Activated T-cell treated with anti-CD3 and anti-CD28 coated beads, Interleukin-2, amount 50 U/mL, for 4 hours (primary cell): ENCODE data around the gene WFS1. TPM values are rescaled to one million over a fixed set of nuclear protein-coding genes. Genes with fewer than 3 reads are reported as not detected.
A peak's percentile ranks its signal among the peaks of the same experiment; 100 is the strongest.

Experiments used
- ATAC-seq, 2 donors: fragments of 200-7000 bp; cut with Tn5 transposase; one replicate each; pipeline ENCODE4 v1.10.0; 2021
- DNase-seq: peaks from one replicate; pipeline ENCODE4 v3.0.0-alpha.2; 2020
- H3K27me3 Mint-ChIP-seq: one replicate; pipeline ENCODE4 v1.8.0; 2021; ENCODE audit warnings: low read depth, mixed read lengths
- H3K36me3 Mint-ChIP-seq: one replicate; pipeline ENCODE4 v1.8.0; 2022; ENCODE audit warnings: mixed read lengths; ENCODE audit not compliant: insufficient read depth
- H3K4me1 Mint-ChIP-seq: one replicate; pipeline ENCODE4 v1.8.0; 2021; ENCODE audit warnings: low read depth, mixed read lengths
- H3K4me3 Mint-ChIP-seq: one replicate; pipeline ENCODE4 v1.8.0; 2021; ENCODE audit warnings: mild to moderate bottlenecking, moderate library complexity, mixed read lengths
- H3K9me3 Mint-ChIP-seq: one replicate; pipeline ENCODE4 v1.8.0; 2021; ENCODE audit warnings: mixed read lengths
- total RNA-seq, 3 donors: library from RNA; stranded (reverse); gene quantifications; one replicate each; pipeline ENCODE4 v1.2.1, GENCODE V29; 2021

The WFS1 gene
- total RNA-seq = 1 to 10 TPM; 7.0 to 7.7 (median 7.3) TPM

GRCh38 chr4:6269616-6270511, at the start of gene WFS1:
WFS1 (plus strand) TSS chr4:6269850; CDS start chr4:6277456, 7,606 bp downstream.
- H3K36me3 Mint-ChIP-seq = no peaks in the 10 kb centered on the region
- DNase-seq (peak; percentile 96), ATAC-seq (peak; percentile 100)
- H3K27me3 Mint-ChIP-seq = peaks cover 6% of the 10 kb centered on the region
- H3K4me1 Mint-ChIP-seq = peaks cover 21% of the 10 kb centered on the region
- H3K4me3 Mint-ChIP-seq = peak within 1 kb of the TSS; percentile 84
- no peaks in the 10 kb centered on the region for H3K9me3 Mint-ChIP-seq

GRCh38 chr4:6221301-6221850, 48.3 kb upstream of the WFS1 start:
- Mint-ChIP-seq H3K27me3 (peaks cover 52% of the 10 kb centered on the region), H3K36me3 (no peaks in the 10 kb centered on the region), H3K4me3 (peak overlapping the region; percentile 39), H3K9me3 (peaks cover 4% of the 10 kb centered on the region), H3K4me1 (no peaks in the 10 kb centered on the region)
- ATAC-seq (no peak), DNase-seq (no peak)

- Mint-ChIP-seq H3K4me3 (peak overlapping the region; percentile 39), H3K27me3 (peaks cover 48% of the 10 kb centered on the region)
- peak; percentile 18 to 56 for ATAC-seq
These were observed 47.5 kb upstream of the WFS1 start for GRCh38 chr4:6221851-6222760.

GRCh38 chr4:6222761-6223292, 46.8 kb upstream of the WFS1 start:
- Mint-ChIP-seq H3K4me1 (no peaks in the 10 kb centered on the region), H3K27me3 (peaks cover 48% of the 10 kb centered on the region), H3K4me3 (no peak overlapping the region), H3K36me3 (no peaks in the 10 kb centered on the region), H3K9me3 (no peaks in the 10 kb centered on the region)
- ATAC-seq (no peak), DNase-seq (no peak)

More at GRCh38 chr4:6221851-6222760, 47.5 kb upstream of the WFS1 start:
- no peaks in the 10 kb centered on the region for H3K4me1 Mint-ChIP-seq
- no peak for DNase-seq
- H3K9me3 Mint-ChIP-seq = no peaks in the 10 kb centered on the region
- no peaks in the 10 kb centered on the region for H3K36me3 Mint-ChIP-seq

GRCh38 chr4:6224735-6225134, 44.9 kb upstream of the WFS1 start:
- peaks cover 44% of the 10 kb centered on the region for H3K27me3 Mint-ChIP-seq
- no peaks in the 10 kb centered on the region for H3K4me1 Mint-ChIP-seq
- no peak overlapping the region for H3K4me3 Mint-ChIP-seq
- no peaks in the 10 kb centered on the region for H3K9me3 Mint-ChIP-seq
- no peaks in the 10 kb centered on the region for H3K36me3 Mint-ChIP-seq
- DNase-seq = no peak
- ATAC-seq = no peak

- H3K27me3 Mint-ChIP-seq = peaks cover 40% of the 10 kb centered on the region
- no peaks in the 10 kb centered on the region for H3K36me3 Mint-ChIP-seq
- H3K9me3 Mint-ChIP-seq = no peaks in the 10 kb centered on the region
- H3K4me3 Mint-ChIP-seq = no peak overlapping the region
- no peak for DNase-seq
- H3K4me1 Mint-ChIP-seq = no peaks in the 10 kb centered on the region
- ATAC-seq = no peak
These were observed 44.2 kb upstream of the WFS1 start for GRCh38 chr4:6225469-6225868.

- ATAC-seq (no peak), DNase-seq (no peak)
- H3K36me3 Mint-ChIP-seq = no peaks in the 10 kb centered on the region
- H3K27me3 Mint-ChIP-seq = peaks cover 30% of the 10 kb centered on the region
- H3K4me1 Mint-ChIP-seq = no peaks in the 10 kb centered on the region
- H3K9me3 Mint-ChIP-seq = no peaks in the 10 kb centered on the region
- no peak overlapping the region for H3K4me3 Mint-ChIP-seq
These were observed 43.1 kb upstream of the WFS1 start for GRCh38 chr4:6226506-6226905.

- DNase-seq (no peak), ATAC-seq (no peak)
- Mint-ChIP-seq H3K27me3 (peaks cover 26% of the 10 kb centered on the region), H3K4me3 (no peak overlapping the region), H3K9me3 (no peaks in the 10 kb centered on the region), H3K36me3 (no peaks in the 10 kb centered on the region), H3K4me1 (no peaks in the 10 kb centered on the region)
These were observed 42.1 kb upstream of the WFS1 start for GRCh38 chr4:6227412-6228157.

GRCh38 chr4:6228158-6229067, 41.2 kb upstream of the WFS1 start:
- Mint-ChIP-seq H3K4me3 (no peak overlapping the region), H3K36me3 (no peaks in the 10 kb centered on the region), H3K4me1 (no peaks in the 10 kb centered on the region), H3K9me3 (no peaks in the 10 kb centered on the region), H3K27me3 (peaks cover 19% of the 10 kb centered on the region)
- no peak for ATAC-seq
- DNase-seq = no peak

- DNase-seq = no peak
- no peak overlapping the region for H3K4me3 Mint-ChIP-seq
These were observed 40.6 kb upstream of the WFS1 start for GRCh38 chr4:6229095-6229494.

GRCh38 chr4:6229671-6230501, 39.8 kb upstream of the WFS1 start:
- no peak for ATAC-seq
- H3K9me3 Mint-ChIP-seq = no peaks in the 10 kb centered on the region
- H3K27me3 Mint-ChIP-seq = peaks cover 6% of the 10 kb centered on the region
- no peaks in the 10 kb centered on the region for H3K4me1 Mint-ChIP-seq
- no peak overlapping the region for H3K4me3 Mint-ChIP-seq
- no peak for DNase-seq
- H3K36me3 Mint-ChIP-seq = no peaks in the 10 kb centered on the region

More at GRCh38 chr4:6229095-6229494, 40.6 kb upstream of the WFS1 start:
- peaks cover 12% of the 10 kb centered on the region for H3K27me3 Mint-ChIP-seq
- no peak for ATAC-seq
- H3K9me3 Mint-ChIP-seq = no peaks in the 10 kb centered on the region
- H3K4me1 Mint-ChIP-seq = no peaks in the 10 kb centered on the region
- no peaks in the 10 kb centered on the region for H3K36me3 Mint-ChIP-seq

GRCh38 chr4:6230502-6230785, 39.2 kb upstream of the WFS1 start:
- Mint-ChIP-seq H3K27me3 (peaks cover 6% of the 10 kb centered on the region), H3K4me3 (no peak overlapping the region), H3K4me1 (no peaks in the 10 kb centered on the region), H3K36me3 (no peaks in the 10 kb centered on the region), H3K9me3 (no peaks in the 10 kb centered on the region)
- DNase-seq = no peak
- ATAC-seq = no peak
